ENCODE measurements around the gene ZBTB17. TPM values are rescaled to one million over a fixed set of nuclear protein-coding genes. Genes with fewer than 3 reads are reported as not detected.
A peak's percentile ranks its signal among the peaks of the same experiment; 100 is the strongest.
"Not testable (repeated sequence)": the region's sequence is repeated elsewhere in the genome, so short reads cannot be mapped to it uniquely, and the experiment has no call there.

Gene ZBTB17
- polyA plus RNA-seq, 2 donors: 27.8 to 41.7 TPM

- H3K27me3 ChIP-seq (ENCODE audit: control insufficient read depth in 1 of 2, insufficient read depth in 2 of 2, low read length in 2 of 2): no peaks in the 10 kb centered on the region
- H3K36me3 ChIP-seq (ENCODE audit: control insufficient read depth in 2 of 2, insufficient read depth in 2 of 2, low read length in 1 of 2): no peaks in the 10 kb centered on the region
- no peaks in the 10 kb centered on the region for H3K9me3 ChIP-seq (ENCODE audit: control insufficient read depth in 2 of 2, insufficient read depth in 1 of 2, low read depth in 1 of 2, low read length in 1 of 2)
- H3K4me1 ChIP-seq (ENCODE audit: control insufficient read depth in 2 of 2, insufficient read depth in 2 of 2, low read length in 1 of 2): no peaks in the 10 kb centered on the region
- 46 to 59% methylated on average over 4 of the region's 4 CpGs for WGBS, 2 donors
- H3K27ac ChIP-seq (ENCODE audit: low read depth in 2 of 2, low read length in 1 of 2): no peak overlapping the region
- no peak overlapping the region for H3K4me3 ChIP-seq (ENCODE audit: low read depth in 1 of 2, low read length in 2 of 2)
These were observed 59.9 kb downstream of the ZBTB17 start for GRCh38 chr1:15915991-15916390.

- H3K36me3 ChIP-seq (ENCODE audit: control insufficient read depth in 2 of 2, insufficient read depth in 2 of 2, low read length in 1 of 2); H3K9me3 ChIP-seq (ENCODE audit: control insufficient read depth in 2 of 2, insufficient read depth in 1 of 2, low read depth in 1 of 2, low read length in 1 of 2); H3K4me1 ChIP-seq (ENCODE audit: control insufficient read depth in 2 of 2, insufficient read depth in 2 of 2, low read length in 1 of 2); H3K4me3 ChIP-seq (ENCODE audit: low read depth in 1 of 2, low read length in 2 of 2); H3K27me3 ChIP-seq (ENCODE audit: control insufficient read depth in 1 of 2, insufficient read depth in 2 of 2, low read length in 2 of 2); H3K27ac ChIP-seq (ENCODE audit: low read depth in 2 of 2, low read length in 1 of 2): not testable (repeated sequence)
- WGBS, 2 donors: 98 to 99% methylated on average over 3 of the region's 3 CpGs
These were observed 62.3 kb downstream of the ZBTB17 start for GRCh38 chr1:15913607-15914006.

- H3K27ac ChIP-seq (ENCODE audit: low read depth in 2 of 2, low read length in 1 of 2): peak overlapping the region; percentile 41 to 60
- H3K36me3 ChIP-seq (ENCODE audit: control insufficient read depth in 2 of 2, insufficient read depth in 2 of 2, low read length in 1 of 2): no peaks in the 10 kb centered on the region
- H3K27me3 ChIP-seq (ENCODE audit: control insufficient read depth in 1 of 2, insufficient read depth in 2 of 2, low read length in 2 of 2): no peaks in the 10 kb centered on the region
- H3K4me3 ChIP-seq (ENCODE audit: low read depth in 1 of 2, low read length in 2 of 2): no peak overlapping the region
- WGBS, 2 donors: 48 to 50% methylated on average over 2 of the region's 2 CpGs
- no peaks in the 10 kb centered on the region for H3K9me3 ChIP-seq (ENCODE audit: control insufficient read depth in 2 of 2, insufficient read depth in 1 of 2, low read depth in 1 of 2, low read length in 1 of 2)
- H3K4me1 ChIP-seq (ENCODE audit: control insufficient read depth in 2 of 2, insufficient read depth in 2 of 2, low read length in 1 of 2): no peaks in the 10 kb centered on the region
These were observed 64.0 kb downstream of the ZBTB17 start for GRCh38 chr1:15911927-15912326.

DNA sequence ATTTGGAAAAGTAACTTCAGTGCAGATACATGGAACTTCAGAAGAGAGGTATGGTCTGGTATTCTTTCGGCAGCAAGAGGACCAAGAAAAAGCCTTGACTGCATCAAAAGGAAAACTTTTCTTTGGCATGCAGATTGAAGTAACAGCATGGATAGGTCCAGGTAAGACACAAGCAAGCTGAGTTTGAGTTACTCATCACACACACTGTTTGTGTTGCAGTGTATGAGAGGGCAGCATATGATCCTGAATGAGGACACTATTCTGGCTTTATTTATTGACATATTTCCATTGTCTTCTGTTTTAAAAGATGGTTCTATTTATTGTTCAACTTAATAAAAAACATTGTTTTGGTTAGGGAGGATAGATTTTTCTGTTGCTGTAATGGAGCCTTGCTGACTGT lies 64.8 kb downstream of the ZBTB17 start:
- WGBS, 2 donors: 94 to 100% methylated on average over 1 of the region's 1 CpG
- no peaks in the 10 kb centered on the region for H3K27me3 ChIP-seq (ENCODE audit: control insufficient read depth in 1 of 2, insufficient read depth in 2 of 2, low read length in 2 of 2)
- no peaks in the 10 kb centered on the region for H3K4me1 ChIP-seq (ENCODE audit: control insufficient read depth in 2 of 2, insufficient read depth in 2 of 2, low read length in 1 of 2)
- H3K9me3 ChIP-seq (ENCODE audit: control insufficient read depth in 2 of 2, insufficient read depth in 1 of 2, low read depth in 1 of 2, low read length in 1 of 2): no peaks in the 10 kb centered on the region
- no peaks in the 10 kb centered on the region for H3K36me3 ChIP-seq (ENCODE audit: control insufficient read depth in 2 of 2, insufficient read depth in 2 of 2, low read length in 1 of 2)
- H3K4me3 ChIP-seq (ENCODE audit: low read depth in 1 of 2, low read length in 2 of 2): no peak overlapping the region
- H3K27ac ChIP-seq (ENCODE audit: low read depth in 2 of 2, low read length in 1 of 2): peak overlapping the region; percentile 15 to 41

GRCh38 chr1:15908597-15908996 lies 67.3 kb downstream of the ZBTB17 start:
- H3K4me1 ChIP-seq (ENCODE audit: control insufficient read depth in 2 of 2, insufficient read depth in 2 of 2, low read length in 1 of 2): no peaks in the 10 kb centered on the region
- no peaks in the 10 kb centered on the region for H3K27me3 ChIP-seq (ENCODE audit: control insufficient read depth in 1 of 2, insufficient read depth in 2 of 2, low read length in 2 of 2)
- no peak overlapping the region for H3K4me3 ChIP-seq (ENCODE audit: low read depth in 1 of 2, low read length in 2 of 2)
- 95% methylated on average over 4 of the region's 4 CpGs for WGBS, 2 donors
- H3K27ac ChIP-seq (ENCODE audit: low read depth in 2 of 2, low read length in 1 of 2): no peak overlapping the region
- no peaks in the 10 kb centered on the region for H3K36me3 ChIP-seq (ENCODE audit: control insufficient read depth in 2 of 2, insufficient read depth in 2 of 2, low read length in 1 of 2)
- no peaks in the 10 kb centered on the region for H3K9me3 ChIP-seq (ENCODE audit: control insufficient read depth in 2 of 2, insufficient read depth in 1 of 2, low read depth in 1 of 2, low read length in 1 of 2)

- 61 to 68% methylated on average over 3 of the region's 3 CpGs for WGBS, 2 donors
- Histone ChIP-seq H3K4me3 (ENCODE audit: low read depth in 1 of 2, low read length in 2 of 2) (no peak overlapping the region), H3K27ac (ENCODE audit: low read depth in 2 of 2, low read length in 1 of 2) (no peak overlapping the region)
These were observed 73.0 kb downstream of the ZBTB17 start for GRCh38 chr1:15902882-15903281.

GRCh38 chr1:15900662-15901279 lies 75.1 kb downstream of the ZBTB17 start:
- no peaks in the 10 kb centered on the region for H3K9me3 ChIP-seq (ENCODE audit: control insufficient read depth in 2 of 2, insufficient read depth in 1 of 2, low read depth in 1 of 2, low read length in 1 of 2)
- no peaks in the 10 kb centered on the region for H3K27me3 ChIP-seq (ENCODE audit: control insufficient read depth in 1 of 2, insufficient read depth in 2 of 2, low read length in 2 of 2)
- H3K4me3 ChIP-seq (ENCODE audit: low read depth in 1 of 2, low read length in 2 of 2): no peak overlapping the region
- WGBS, 2 donors: 74 to 79% methylated on average over 8 of the region's 8 CpGs
- no peaks in the 10 kb centered on the region for H3K4me1 ChIP-seq (ENCODE audit: control insufficient read depth in 2 of 2, insufficient read depth in 2 of 2, low read length in 1 of 2)
- no peak overlapping the region for H3K27ac ChIP-seq (ENCODE audit: low read depth in 2 of 2, low read length in 1 of 2)
- H3K36me3 ChIP-seq (ENCODE audit: control insufficient read depth in 2 of 2, insufficient read depth in 2 of 2, low read length in 1 of 2): no peaks in the 10 kb centered on the region

More at GRCh38 chr1:15902882-15903281, 73.0 kb downstream of the ZBTB17 start:
- Histone ChIP-seq H3K36me3 (ENCODE audit: control insufficient read depth in 2 of 2, insufficient read depth in 2 of 2, low read length in 1 of 2) (no peaks in the 10 kb centered on the region), H3K27me3 (ENCODE audit: control insufficient read depth in 1 of 2, insufficient read depth in 2 of 2, low read length in 2 of 2) (no peaks in the 10 kb centered on the region), H3K4me1 (ENCODE audit: control insufficient read depth in 2 of 2, insufficient read depth in 2 of 2, low read length in 1 of 2) (no peaks in the 10 kb centered on the region), H3K9me3 (ENCODE audit: control insufficient read depth in 2 of 2, insufficient read depth in 1 of 2, low read depth in 1 of 2, low read length in 1 of 2) (no peaks in the 10 kb centered on the region)

GRCh38 chr1:15899266-15899665 lies 76.6 kb downstream of the ZBTB17 start:
- Histone ChIP-seq H3K9me3 (ENCODE audit: control insufficient read depth in 2 of 2, insufficient read depth in 1 of 2, low read depth in 1 of 2, low read length in 1 of 2) (no peaks in the 10 kb centered on the region), H3K27me3 (ENCODE audit: control insufficient read depth in 1 of 2, insufficient read depth in 2 of 2, low read length in 2 of 2) (no peaks in the 10 kb centered on the region), H3K27ac (ENCODE audit: low read depth in 2 of 2, low read length in 1 of 2) (peak overlapping the region in 1 of 2 donors; percentile 43), H3K4me3 (ENCODE audit: low read depth in 1 of 2, low read length in 2 of 2) (no peak overlapping the region), H3K4me1 (ENCODE audit: control insufficient read depth in 2 of 2, insufficient read depth in 2 of 2, low read length in 1 of 2) (no peaks in the 10 kb centered on the region), H3K36me3 (ENCODE audit: control insufficient read depth in 2 of 2, insufficient read depth in 2 of 2, low read length in 1 of 2) (no peaks in the 10 kb centered on the region)
- WGBS, 2 donors: 84 to 85% methylated on average over 9 of the region's 9 CpGs

DNA sequence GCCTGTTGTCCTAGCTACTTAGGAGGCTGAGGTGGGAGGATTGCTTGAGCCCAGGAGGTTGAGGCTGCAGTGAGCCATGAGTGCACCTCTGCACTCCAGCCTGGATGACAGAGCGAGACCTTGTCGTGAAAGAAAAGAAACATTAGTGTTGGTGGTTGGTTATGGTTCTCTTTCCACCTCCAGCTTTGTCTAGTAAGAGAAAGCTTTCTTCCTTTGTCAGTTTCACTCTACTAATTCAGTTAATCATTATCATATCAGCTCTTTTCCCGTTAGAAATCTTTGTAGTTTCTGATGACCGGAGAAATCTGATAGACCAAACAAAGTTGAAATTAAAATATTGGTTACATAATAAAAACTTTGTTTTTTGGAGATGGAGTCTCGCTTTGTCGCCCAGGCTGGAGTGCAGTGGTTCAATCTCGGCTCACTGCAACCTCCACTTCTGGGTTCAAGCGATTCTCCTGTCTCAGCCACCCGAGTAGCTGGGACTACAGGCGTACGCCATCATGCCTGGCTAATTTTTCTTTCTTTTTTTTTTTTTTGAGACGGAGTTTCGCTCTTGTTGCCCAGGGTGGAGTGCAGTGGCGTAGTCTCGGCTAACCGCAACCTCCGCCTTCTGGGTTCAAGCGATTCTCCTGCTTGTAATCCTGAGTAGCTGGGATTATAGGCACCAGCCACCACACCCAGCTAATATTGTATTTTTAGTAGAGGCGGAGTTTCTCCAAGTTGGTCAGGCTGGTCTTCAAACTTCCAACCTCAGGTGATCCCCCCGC lies 78.9 kb downstream of the ZBTB17 start:
- H3K27ac ChIP-seq (ENCODE audit: low read depth in 2 of 2, low read length in 1 of 2): peak overlapping the region in 1 of 2 donors; percentile 7
- H3K4me3 ChIP-seq (ENCODE audit: low read depth in 1 of 2, low read length in 2 of 2); H3K4me1 ChIP-seq (ENCODE audit: control insufficient read depth in 2 of 2, insufficient read depth in 2 of 2, low read length in 1 of 2); H3K27me3 ChIP-seq (ENCODE audit: control insufficient read depth in 1 of 2, insufficient read depth in 2 of 2, low read length in 2 of 2); H3K9me3 ChIP-seq (ENCODE audit: control insufficient read depth in 2 of 2, insufficient read depth in 1 of 2, low read depth in 1 of 2, low read length in 1 of 2); H3K36me3 ChIP-seq (ENCODE audit: control insufficient read depth in 2 of 2, insufficient read depth in 2 of 2, low read length in 1 of 2): not testable (repeated sequence)
- 94 to 97% methylated on average over 20 of the region's 20 CpGs for WGBS, 2 donors

DNA sequence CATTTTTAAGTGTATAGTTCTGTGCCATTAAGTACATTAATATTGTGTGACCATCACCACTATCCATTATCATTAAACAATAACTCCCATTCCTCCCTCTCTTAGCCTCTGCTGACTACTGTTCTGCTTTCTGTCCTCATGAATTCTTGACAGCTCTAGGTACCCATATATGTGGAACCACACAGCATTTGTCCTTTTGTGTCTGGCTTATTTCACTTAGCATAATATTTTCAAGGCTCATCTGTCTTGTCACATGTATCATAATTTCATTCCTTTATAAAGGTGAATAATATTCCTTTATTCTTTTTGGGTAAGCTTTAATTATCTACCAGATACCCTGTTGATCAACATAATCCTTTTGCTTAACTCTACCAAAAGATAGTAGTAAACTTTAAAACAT lies 80.7 kb downstream of the ZBTB17 start:
- Histone ChIP-seq H3K9me3 (ENCODE audit: control insufficient read depth in 2 of 2, insufficient read depth in 1 of 2, low read depth in 1 of 2, low read length in 1 of 2) (no peaks in the 10 kb centered on the region), H3K36me3 (ENCODE audit: control insufficient read depth in 2 of 2, insufficient read depth in 2 of 2, low read length in 1 of 2) (no peaks in the 10 kb centered on the region), H3K27ac (ENCODE audit: low read depth in 2 of 2, low read length in 1 of 2) (no peak overlapping the region), H3K27me3 (ENCODE audit: control insufficient read depth in 1 of 2, insufficient read depth in 2 of 2, low read length in 2 of 2) (no peaks in the 10 kb centered on the region), H3K4me1 (ENCODE audit: control insufficient read depth in 2 of 2, insufficient read depth in 2 of 2, low read length in 1 of 2) (no peaks in the 10 kb centered on the region), H3K4me3 (ENCODE audit: low read depth in 1 of 2, low read length in 2 of 2) (no peak overlapping the region)

All from esophagus (tissue), 2 donors.